ENCODE measurements around the gene FTCDNL1. TPM values are rescaled to one million over a fixed set of nuclear protein-coding genes. Genes with fewer than 3 reads are reported as not detected.

FTCDNL1 gene
- total RNA-seq, 1 donor from 2014 or later, result 1.3 TPM

DNA sequence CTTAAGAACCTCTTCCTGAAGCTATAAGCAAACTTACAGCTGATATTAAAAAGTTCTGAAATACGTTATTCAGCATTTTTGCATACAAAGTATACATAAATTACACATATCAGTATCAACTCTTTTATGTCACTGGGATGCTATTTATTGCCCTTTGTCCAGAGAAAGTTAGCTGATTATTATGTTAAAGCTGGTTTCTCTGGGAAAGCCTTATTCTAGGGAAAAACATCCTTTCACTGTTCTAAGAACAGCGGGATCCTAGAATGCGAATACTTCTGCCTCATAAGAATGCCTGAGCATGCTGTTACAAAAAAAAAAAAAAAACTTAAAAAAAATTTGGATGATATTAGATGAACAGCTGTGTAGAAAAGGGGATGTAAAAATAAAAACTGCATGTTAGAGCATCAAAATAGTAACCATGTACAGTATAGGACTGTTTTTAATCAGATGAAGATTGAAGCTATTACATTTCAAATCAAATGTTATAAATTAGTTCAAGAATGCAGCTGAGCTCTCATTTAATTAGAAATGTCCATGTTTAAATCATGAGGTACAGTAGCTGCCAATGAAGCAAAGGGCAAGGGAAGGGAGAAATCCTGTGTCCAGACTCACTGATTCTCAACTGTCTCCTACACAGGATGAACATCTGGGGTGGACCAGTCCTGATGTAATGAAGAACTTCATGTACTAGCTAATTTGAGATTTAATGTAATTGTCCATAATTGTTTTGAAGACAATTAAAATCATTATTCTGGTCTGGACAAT, 8.2 kb downstream of the FTCDNL1 start:
- no peak for DNase-seq (ENCODE audit: extremely low spot score, unreplicated experiment)
- H3K4me3 Mint-ChIP-seq, result no peak overlapping the region

DNA sequence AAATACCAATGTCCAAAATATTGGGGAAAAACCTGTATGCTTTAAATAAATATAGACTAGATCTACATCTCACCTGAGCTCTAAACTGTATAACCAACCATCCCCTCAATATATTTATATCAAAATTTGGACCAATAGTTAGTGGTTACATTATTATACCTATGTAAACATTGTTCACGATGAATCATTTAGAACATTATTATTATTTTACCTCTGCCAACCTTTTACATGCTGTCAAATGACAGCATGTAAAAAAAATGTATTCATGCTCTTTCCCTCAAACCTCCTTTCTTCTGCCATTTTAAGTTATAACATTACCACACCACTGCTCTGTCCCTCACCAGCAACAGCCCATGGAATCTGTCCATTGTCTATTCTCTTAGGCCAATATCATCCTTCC, 9.6 kb downstream of the FTCDNL1 start:
- Mint-ChIP-seq H3K9me3 (no peaks in the 10 kb centered on the region), H3K36me3 (no peaks in the 10 kb centered on the region), H3K27me3 (peaks cover 41% of the 10 kb centered on the region), H3K4me1 (ENCODE audit: unreplicated experiment) (peaks cover 5% of the 10 kb centered on the region), H3K27ac (no peak overlapping the region), H3K4me3 (no peak overlapping the region)
- TF ChIP-seq, protein P1, sequence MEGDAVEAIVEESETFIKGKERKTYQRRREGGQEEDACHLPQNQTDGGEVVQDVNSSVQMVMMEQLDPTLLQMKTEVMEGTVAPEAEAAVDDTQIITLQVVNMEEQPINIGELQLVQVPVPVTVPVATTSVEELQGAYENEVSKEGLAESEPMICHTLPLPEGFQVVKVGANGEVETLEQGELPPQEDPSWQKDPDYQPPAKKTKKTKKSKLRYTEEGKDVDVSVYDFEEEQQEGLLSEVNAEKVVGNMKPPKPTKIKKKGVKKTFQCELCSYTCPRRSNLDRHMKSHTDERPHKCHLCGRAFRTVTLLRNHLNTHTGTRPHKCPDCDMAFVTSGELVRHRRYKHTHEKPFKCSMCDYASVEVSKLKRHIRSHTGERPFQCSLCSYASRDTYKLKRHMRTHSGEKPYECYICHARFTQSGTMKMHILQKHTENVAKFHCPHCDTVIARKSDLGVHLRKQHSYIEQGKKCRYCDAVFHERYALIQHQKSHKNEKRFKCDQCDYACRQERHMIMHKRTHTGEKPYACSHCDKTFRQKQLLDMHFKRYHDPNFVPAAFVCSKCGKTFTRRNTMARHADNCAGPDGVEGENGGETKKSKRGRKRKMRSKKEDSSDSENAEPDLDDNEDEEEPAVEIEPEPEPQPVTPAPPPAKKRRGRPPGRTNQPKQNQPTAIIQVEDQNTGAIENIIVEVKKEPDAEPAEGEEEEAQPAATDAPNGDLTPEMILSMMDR (conservative IDR thresholded peaks at IDR 0.05), result no peak
- DNase-seq (ENCODE audit: extremely low spot score, unreplicated experiment), result no peak

More for the DNA sequence above, 8.2 kb downstream of the FTCDNL1 start:
- peaks cover 51% of the 10 kb centered on the region for H3K27me3 Mint-ChIP-seq
- H3K9me3 Mint-ChIP-seq, result no peaks in the 10 kb centered on the region
- no peaks in the 10 kb centered on the region for H3K36me3 Mint-ChIP-seq
- H3K4me1 Mint-ChIP-seq (ENCODE audit: unreplicated experiment), result peaks cover 7% of the 10 kb centered on the region
- no peak overlapping the region for H3K27ac Mint-ChIP-seq
- TF ChIP-seq, protein P1 (conservative IDR thresholded peaks at IDR 0.05), result no peak

DNA sequence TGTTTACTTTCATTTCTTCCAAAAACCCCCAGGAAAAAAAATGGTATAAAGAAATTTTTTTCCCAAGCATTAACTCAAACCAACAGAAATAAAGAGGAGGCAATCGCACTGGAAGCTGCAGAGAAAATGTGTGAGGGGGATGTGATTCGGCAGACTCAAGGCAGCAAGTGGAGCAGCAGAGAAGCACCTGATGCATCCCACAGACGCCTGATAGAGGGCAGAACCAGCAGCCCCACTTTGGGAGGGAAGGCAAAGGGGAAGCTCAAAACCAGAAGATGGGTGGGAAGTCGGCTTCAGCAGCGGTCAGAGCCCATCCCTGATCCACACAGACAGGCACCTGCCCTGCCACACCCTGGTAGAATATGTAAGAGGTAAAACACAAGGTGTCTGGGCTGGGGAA, 12.6 kb downstream of the FTCDNL1 start:
- Mint-ChIP-seq H3K36me3 (no peaks in the 10 kb centered on the region), H3K4me3 (no peak overlapping the region), H3K27me3 (peaks cover 27% of the 10 kb centered on the region), H3K27ac (no peak overlapping the region), H3K9me3 (no peaks in the 10 kb centered on the region), H3K4me1 (ENCODE audit: unreplicated experiment) (peaks cover 5% of the 10 kb centered on the region)
- DNase-seq (ENCODE audit: extremely low spot score, unreplicated experiment), result no peak
- TF ChIP-seq, protein P1 (conservative IDR thresholded peaks at IDR 0.05), result no peak

DNA sequence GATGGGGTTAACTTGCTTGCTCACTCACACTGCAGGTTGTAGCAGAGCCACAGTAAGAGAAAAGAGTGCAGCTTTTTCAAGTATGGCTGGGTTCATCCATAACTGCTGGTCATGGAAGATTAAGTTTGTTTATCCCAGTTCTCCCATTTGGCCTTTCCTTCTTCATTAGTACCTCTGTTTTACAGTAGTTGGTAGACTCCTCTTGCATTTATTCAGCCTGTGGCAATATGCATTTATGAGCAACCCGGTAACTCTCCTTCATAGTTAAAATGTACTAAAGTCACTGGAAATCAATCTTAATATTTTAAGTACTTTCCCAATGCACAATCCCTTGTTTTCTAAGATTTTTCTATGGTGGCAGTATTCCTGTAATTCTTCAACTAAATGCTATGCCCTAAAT, 14.0 kb downstream of the FTCDNL1 start:
- Mint-ChIP-seq H3K4me3 (no peak overlapping the region), H3K9me3 (no peaks in the 10 kb centered on the region), H3K4me1 (ENCODE audit: unreplicated experiment) (peaks cover 5% of the 10 kb centered on the region), H3K27ac (no peak overlapping the region), H3K27me3 (peaks cover 27% of the 10 kb centered on the region), H3K36me3 (no peaks in the 10 kb centered on the region)
- DNase-seq (ENCODE audit: extremely low spot score, unreplicated experiment), result no peak
- TF ChIP-seq, protein P1 (conservative IDR thresholded peaks at IDR 0.05), result no peak

DNA sequence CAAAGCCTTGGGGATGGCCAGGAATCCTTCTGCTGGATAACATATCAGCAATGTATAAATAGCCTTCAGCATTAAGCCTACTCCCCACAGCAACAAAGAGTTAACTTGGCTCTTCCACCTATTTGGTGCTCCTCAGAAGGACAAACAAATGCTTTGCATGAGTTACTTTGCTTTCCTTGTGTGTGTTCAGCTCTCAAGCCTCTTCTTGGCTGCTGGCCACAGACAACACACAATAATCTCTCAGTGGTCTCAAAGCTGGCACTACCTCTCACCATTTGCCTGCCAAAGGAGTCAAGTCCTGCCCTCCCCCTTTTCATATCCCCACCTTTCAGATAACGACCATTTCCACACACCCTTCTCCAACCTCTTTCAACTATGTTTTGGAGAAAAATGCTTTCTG, 17.5 kb downstream of the FTCDNL1 start:
- Mint-ChIP-seq H3K9me3 (no peaks in the 10 kb centered on the region), H3K27me3 (peaks cover 5% of the 10 kb centered on the region), H3K27ac (no peak overlapping the region), H3K4me1 (ENCODE audit: unreplicated experiment) (peaks cover 10% of the 10 kb centered on the region), H3K36me3 (no peaks in the 10 kb centered on the region), H3K4me3 (no peak overlapping the region)
- TF ChIP-seq, protein P1 (conservative IDR thresholded peaks at IDR 0.05), result no peak
- no peak for DNase-seq (ENCODE audit: extremely low spot score, unreplicated experiment)

All from type B pancreatic cell (in vitro differentiated cells).